ENCODE results near the gene TSPAN9.

Gene TSPAN9

DNA sequence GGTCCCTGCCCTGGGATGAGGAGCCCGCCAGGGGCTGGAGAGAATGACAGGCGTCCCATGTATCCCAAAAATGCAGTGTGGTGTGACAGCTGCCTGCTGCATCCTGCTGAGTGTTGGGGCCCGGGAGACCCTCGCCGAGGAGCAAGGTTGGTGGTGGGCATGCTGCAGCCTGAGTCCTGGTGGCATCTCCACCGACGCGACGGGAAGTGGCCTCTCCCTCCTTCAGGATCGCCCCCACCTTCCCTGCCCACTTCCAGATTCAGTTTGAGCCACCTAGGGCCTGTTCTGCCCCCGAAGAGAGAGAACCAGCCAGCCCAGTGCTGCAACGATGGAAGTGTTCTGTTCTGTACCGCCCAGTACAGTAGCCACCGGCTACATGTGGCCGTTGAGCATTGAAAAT lies 70.1 kb downstream of the TSPAN9 start:
- Mint-ChIP-seq H3K4me3 (no peak overlapping the region), H3K4me1 (no peaks in the 10 kb centered on the region), H3K27ac (no peak overlapping the region), H3K36me3 (no peaks in the 10 kb centered on the region), H3K9me3 (no peaks in the 10 kb centered on the region), H3K27me3 (peaks cover 57 to 67% of the 10 kb centered on the region in 2 donors)
- ATAC-seq (replicated peaks): no peak
- DNase-seq: no peak

DNA sequence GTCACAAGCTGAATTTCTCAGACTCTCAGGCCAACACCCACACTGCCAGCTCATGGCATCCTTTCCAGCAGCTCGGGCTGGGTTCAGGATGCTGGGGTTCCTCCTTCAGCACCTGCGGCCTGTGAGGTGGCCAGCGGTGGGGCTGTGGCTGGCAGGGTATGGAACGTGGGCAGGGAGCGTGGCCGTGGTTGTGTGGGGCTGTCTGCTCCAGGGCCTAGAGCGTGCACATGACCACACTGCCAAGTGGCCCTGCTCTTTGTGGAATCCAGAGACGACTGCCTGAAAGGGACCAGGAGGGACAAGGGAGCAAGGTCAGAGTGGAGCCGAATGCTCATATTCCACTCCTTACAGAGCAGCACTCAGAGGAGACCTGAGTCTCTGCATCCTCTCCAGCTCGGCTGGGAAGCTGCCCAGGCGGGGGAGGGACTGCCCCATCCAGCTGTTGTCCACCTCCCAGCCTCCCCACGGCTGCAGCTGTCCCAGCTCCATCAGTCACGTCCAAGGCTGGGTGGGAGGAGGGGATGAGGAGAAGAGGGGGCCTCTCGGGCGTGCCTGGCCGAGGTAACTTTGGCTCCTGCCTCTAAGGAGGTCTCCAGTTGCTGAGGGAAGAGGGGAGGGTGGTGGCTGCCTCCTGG lies 71.3 kb downstream of the TSPAN9 start:
- peaks cover 56 to 59% of the 10 kb centered on the region in 2 donors for H3K27me3 Mint-ChIP-seq
- H3K9me3 Mint-ChIP-seq: no peaks in the 10 kb centered on the region

DNA sequence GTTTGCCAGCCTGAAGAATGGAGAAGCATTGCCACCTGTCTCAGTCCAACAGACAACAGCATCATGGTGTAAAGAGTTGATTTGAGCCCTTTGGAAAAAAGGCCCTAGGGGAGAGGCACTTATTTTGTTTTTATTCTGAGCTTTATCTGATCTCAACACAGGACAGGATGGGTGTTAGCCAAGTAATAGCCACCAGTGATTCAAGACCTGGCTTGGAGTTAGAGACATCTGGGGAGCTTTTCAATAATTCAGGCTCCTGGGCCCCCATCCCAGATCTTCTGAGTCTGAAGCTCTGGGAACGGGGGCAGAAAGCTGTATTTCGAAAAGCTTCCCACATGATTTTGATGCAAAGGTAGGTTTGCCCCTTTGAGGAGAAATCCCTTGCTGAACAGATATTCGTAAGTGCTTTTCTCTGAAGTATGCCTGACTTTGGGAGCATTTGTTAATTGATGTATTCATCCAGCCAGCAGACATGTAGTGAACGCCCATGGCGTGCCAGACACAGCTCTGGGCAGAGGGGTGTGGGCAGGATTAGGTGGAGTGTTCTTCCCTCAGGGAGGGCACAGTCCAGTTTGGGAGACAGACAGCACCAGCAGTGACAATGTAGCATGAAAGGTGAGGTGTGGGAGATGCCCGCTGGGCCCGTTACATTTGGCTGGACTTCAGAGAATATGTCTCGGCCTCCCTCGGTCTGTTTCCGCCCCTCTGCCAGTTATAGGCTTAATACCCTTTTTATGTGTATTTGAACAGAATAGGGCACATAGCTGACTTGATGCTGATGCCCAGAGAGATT lies 72.5 kb downstream of the TSPAN9 start:
- H3K4me3 Mint-ChIP-seq: no peak overlapping the region
- no peaks in the 10 kb centered on the region for H3K36me3 Mint-ChIP-seq
- DNase-seq (no peak), ATAC-seq (replicated peaks) (no peak)
- H3K4me1 Mint-ChIP-seq: peaks cover 3 to 4% of the 10 kb centered on the region in 2 donors
- no peaks in the 10 kb centered on the region for H3K9me3 Mint-ChIP-seq
- H3K27ac Mint-ChIP-seq: no peak overlapping the region
- peaks cover 56 to 59% of the 10 kb centered on the region in 2 donors for H3K27me3 Mint-ChIP-seq

More for the DNA sequence above, 71.3 kb downstream of the TSPAN9 start:
- Mint-ChIP-seq H3K36me3 (no peaks in the 10 kb centered on the region), H3K4me3 (no peak overlapping the region), H3K4me1 (peaks cover 3 to 4% of the 10 kb centered on the region in 2 donors), H3K27ac (no peak overlapping the region)
- DNase-seq (no peak), ATAC-seq (replicated peaks) (no peak)

DNA sequence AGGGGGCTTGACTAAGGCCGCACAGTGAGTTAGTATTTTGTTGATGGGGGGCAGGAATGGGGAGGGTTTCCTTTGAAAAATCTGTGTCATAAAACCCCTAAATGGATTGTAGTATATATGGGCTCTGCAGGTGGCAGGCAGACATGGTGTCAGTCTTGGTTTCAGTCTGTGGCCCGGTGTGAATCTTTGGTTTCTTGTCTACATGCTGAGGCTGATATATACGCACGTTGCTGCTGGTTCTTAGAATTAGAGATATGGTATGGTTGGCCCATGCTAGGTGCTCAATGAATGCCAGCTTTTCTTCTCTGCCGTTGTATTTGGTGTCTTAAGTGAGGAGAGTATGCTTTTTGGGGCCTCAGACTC lies 73.1 kb downstream of the TSPAN9 start:
- ATAC-seq (replicated peaks) (no peak), DNase-seq (no peak)
- no peak overlapping the region for H3K4me3 Mint-ChIP-seq
- peaks cover 51 to 54% of the 10 kb centered on the region in 2 donors for H3K27me3 Mint-ChIP-seq
- H3K27ac Mint-ChIP-seq: no peak overlapping the region
- H3K4me1 Mint-ChIP-seq: peaks cover 3 to 4% of the 10 kb centered on the region in 2 donors
- H3K36me3 Mint-ChIP-seq: no peaks in the 10 kb centered on the region
- H3K9me3 Mint-ChIP-seq: no peaks in the 10 kb centered on the region

- no peaks in the 10 kb centered on the region for H3K36me3 Mint-ChIP-seq
- peaks cover 42 to 47% of the 10 kb centered on the region in 2 donors for H3K27me3 Mint-ChIP-seq
- no peak overlapping the region for H3K27ac Mint-ChIP-seq
- H3K4me1 Mint-ChIP-seq: peaks cover 3 to 4% of the 10 kb centered on the region in 2 donors
- no peak overlapping the region for H3K4me3 Mint-ChIP-seq
- ATAC-seq (replicated peaks) (no peak), DNase-seq (no peak)
- H3K9me3 Mint-ChIP-seq: no peaks in the 10 kb centered on the region
Observed at GRCh38 chr12:3150931-3151835, 74.0 kb downstream of the TSPAN9 start.

DNA sequence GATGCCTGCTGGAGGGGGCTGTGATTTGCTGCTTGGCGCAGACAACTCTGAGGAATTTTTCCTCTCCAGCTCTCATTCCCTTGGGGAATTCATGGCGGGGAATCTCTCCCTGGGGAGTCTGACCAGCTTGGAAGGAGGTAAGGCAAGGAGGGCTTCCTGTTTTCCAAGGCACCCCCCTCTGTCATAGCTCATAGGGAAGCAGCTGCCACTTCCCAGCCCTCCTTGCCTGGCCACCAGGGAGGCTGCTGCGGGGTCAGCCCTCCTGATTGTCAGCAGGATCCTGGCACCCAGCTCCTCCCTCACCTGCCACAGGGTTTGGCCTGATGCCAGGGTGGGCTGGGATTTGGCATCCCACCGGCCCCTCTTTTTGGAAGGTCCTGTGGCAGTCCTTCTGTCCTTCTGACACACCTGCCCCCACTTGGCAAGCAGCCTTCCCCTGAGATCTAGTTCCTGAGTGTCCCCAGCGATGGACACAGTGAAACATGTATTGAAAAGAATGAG lies 74.9 kb downstream of the TSPAN9 start:
- DNase-seq: no peak
- H3K4me3 Mint-ChIP-seq: no peak overlapping the region
- no peaks in the 10 kb centered on the region for H3K36me3 Mint-ChIP-seq
- no peak for ATAC-seq (replicated peaks)
- H3K27ac Mint-ChIP-seq: no peak overlapping the region
- peaks cover 33 to 38% of the 10 kb centered on the region in 2 donors for H3K27me3 Mint-ChIP-seq
- no peaks in the 10 kb centered on the region for H3K9me3 Mint-ChIP-seq
- H3K4me1 Mint-ChIP-seq: peaks cover 3 to 4% of the 10 kb centered on the region in 2 donors

DNA sequence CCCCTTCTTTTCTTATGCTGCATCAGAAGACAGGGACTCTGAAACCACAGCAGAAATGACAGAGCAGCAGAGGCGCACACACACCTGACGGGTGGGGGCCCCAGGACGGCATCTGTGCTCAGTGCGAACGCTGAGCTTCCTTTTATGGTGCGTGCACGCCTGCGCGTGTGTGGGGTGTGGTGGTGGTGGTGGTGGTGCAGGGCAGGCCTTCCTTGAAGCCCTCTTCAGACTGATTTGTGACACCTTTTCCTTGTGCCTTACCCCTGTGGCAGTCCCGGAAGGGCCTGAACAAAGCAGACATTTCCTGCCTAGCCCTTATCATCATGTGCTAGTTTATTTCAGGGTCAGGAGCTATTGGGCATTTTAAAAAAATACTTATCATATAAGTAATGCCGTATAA lies 75.7 kb downstream of the TSPAN9 start:
- Mint-ChIP-seq H3K9me3 (no peaks in the 10 kb centered on the region), H3K27ac (no peak overlapping the region), H3K27me3 (peaks cover 27 to 30% of the 10 kb centered on the region in 2 donors), H3K36me3 (no peaks in the 10 kb centered on the region), H3K4me3 (no peak overlapping the region), H3K4me1 (peaks cover 3 to 4% of the 10 kb centered on the region in 2 donors)
- no peak for DNase-seq
- ATAC-seq (replicated peaks): peak; percentile 70 to 77

GRCh38 chr12:3154006-3154405 lies 76.8 kb downstream of the TSPAN9 start:
- DNase-seq (no peak), ATAC-seq (replicated peaks) (no peak)
- H3K9me3 Mint-ChIP-seq: no peaks in the 10 kb centered on the region
- no peaks in the 10 kb centered on the region for H3K36me3 Mint-ChIP-seq
- no peak overlapping the region for H3K4me3 Mint-ChIP-seq
- H3K4me1 Mint-ChIP-seq: peaks cover 3 to 4% of the 10 kb centered on the region in 2 donors
- H3K27me3 Mint-ChIP-seq: peaks cover 25% of the 10 kb centered on the region in 2 donors
- no peak overlapping the region for H3K27ac Mint-ChIP-seq

DNA sequence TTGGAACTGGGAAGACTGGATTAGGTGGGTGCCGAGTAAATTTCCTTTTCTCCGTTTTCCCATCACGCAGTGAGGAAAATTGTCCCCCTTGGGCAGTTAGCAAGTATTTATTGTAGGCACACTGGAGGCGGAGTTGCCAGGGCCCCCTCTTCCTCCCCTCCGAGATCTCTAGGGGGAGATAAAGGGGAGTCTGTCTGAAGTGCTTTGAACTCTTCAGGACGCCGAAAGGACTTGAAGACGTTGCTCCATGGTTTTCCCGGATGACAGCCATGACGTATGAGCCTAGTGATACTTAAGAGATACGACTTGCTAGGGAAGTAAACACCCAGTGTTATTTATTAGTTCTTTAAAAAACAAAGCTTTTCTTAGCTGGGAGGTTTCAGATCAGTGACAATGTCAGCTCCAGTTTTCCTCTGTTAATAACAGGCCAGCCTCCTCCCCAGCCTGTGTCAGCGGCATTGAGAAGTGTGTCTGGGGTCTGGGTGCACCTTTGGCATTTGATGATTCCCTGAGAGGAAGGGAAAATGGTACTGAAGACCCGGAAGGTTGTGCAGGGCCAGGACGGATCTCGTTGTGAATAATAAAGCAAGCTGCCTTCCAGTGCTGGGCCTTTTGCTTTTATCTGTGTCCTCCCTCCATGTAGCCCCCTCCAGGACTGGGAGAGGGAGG lies 78.7 kb downstream of the TSPAN9 start:
- Mint-ChIP-seq H3K36me3 (no peaks in the 10 kb centered on the region), H3K4me1 (peaks cover 3 to 4% of the 10 kb centered on the region in 2 donors), H3K27ac (no peak overlapping the region), H3K9me3 (no peaks in the 10 kb centered on the region), H3K4me3 (no peak overlapping the region), H3K27me3 (peaks cover 11 to 21% of the 10 kb centered on the region in 2 donors)
- no peak for ATAC-seq (replicated peaks)
- no peak for DNase-seq

GRCh38 chr12:3157581-3158323 lies 80.6 kb downstream of the TSPAN9 start:
- H3K4me3 Mint-ChIP-seq: no peak overlapping the region
- H3K27ac Mint-ChIP-seq: no peak overlapping the region
- peaks cover 3 to 13% of the 10 kb centered on the region in 2 donors for H3K4me1 Mint-ChIP-seq
- peaks cover 1 to 6% of the 10 kb centered on the region in 2 donors for H3K27me3 Mint-ChIP-seq
- DNase-seq (no peak), ATAC-seq (replicated peaks) (no peak)
- H3K36me3 Mint-ChIP-seq: peaks cover 0 to 2% of the 10 kb centered on the region in 2 donors
- peaks cover 0 to 5% of the 10 kb centered on the region in 2 donors for H3K9me3 Mint-ChIP-seq

- H3K4me3 Mint-ChIP-seq: no peak overlapping the region
- peaks cover 6 to 11% of the 10 kb centered on the region in 2 donors for H3K27me3 Mint-ChIP-seq
- H3K36me3 Mint-ChIP-seq: peaks cover 0 to 2% of the 10 kb centered on the region in 2 donors
- H3K4me1 Mint-ChIP-seq: peaks cover 0 to 19% of the 10 kb centered on the region in 2 donors
- H3K9me3 Mint-ChIP-seq: peaks cover 0 to 5% of the 10 kb centered on the region in 2 donors
- ATAC-seq (replicated peaks): no peak
- no peak overlapping the region for H3K27ac Mint-ChIP-seq
- DNase-seq: no peak
Observed at GRCh38 chr12:3158851-3159465, 81.8 kb downstream of the TSPAN9 start.

- H3K4me3 Mint-ChIP-seq: no peak overlapping the region
- ATAC-seq (replicated peaks): no peak
- DNase-seq: no peak
Observed at GRCh38 chr12:3160081-3160480, 82.9 kb downstream of the TSPAN9 start.

DNA sequence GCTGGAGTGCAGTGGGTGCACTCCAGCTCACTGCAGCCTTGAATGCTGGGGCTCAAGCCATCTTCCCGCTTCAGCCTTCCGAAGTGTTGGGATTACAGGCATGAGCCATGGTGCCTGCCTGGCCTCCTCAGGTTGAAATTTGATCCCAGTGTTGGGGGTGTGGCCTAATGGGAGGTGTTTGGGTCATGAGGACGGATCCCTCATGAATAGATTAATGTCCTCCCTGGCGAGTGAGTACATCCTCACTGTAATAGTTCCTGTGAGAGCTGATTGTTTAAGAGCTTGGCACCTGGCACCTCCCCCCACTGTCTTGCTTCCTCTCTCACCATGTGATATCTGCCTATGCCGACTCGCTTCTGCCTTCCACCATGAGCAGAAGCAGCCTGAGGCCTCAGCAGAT lies 84.7 kb downstream of the TSPAN9 start:
- DNase-seq: no peak
- peaks cover 0 to 19% of the 10 kb centered on the region in 2 donors for H3K4me1 Mint-ChIP-seq
- peaks cover 6 to 13% of the 10 kb centered on the region in 2 donors for H3K27me3 Mint-ChIP-seq
- H3K36me3 Mint-ChIP-seq: peaks cover 0 to 2% of the 10 kb centered on the region in 2 donors
- H3K9me3 Mint-ChIP-seq: peaks cover 0 to 5% of the 10 kb centered on the region in 2 donors
- H3K4me3 Mint-ChIP-seq: no peak overlapping the region
- H3K27ac Mint-ChIP-seq: no peak overlapping the region
- ATAC-seq (replicated peaks): no peak

More at GRCh38 chr12:3160081-3160480, 82.9 kb downstream of the TSPAN9 start:
- Mint-ChIP-seq H3K27me3 (peaks cover 6 to 13% of the 10 kb centered on the region in 2 donors), H3K27ac (no peak overlapping the region), H3K9me3 (peaks cover 0 to 5% of the 10 kb centered on the region in 2 donors), H3K36me3 (peaks cover 0 to 2% of the 10 kb centered on the region in 2 donors), H3K4me1 (peaks cover 0 to 19% of the 10 kb centered on the region in 2 donors)
